ENCODE data around the gene SRSF9.

The SRSF9 gene

DNA sequence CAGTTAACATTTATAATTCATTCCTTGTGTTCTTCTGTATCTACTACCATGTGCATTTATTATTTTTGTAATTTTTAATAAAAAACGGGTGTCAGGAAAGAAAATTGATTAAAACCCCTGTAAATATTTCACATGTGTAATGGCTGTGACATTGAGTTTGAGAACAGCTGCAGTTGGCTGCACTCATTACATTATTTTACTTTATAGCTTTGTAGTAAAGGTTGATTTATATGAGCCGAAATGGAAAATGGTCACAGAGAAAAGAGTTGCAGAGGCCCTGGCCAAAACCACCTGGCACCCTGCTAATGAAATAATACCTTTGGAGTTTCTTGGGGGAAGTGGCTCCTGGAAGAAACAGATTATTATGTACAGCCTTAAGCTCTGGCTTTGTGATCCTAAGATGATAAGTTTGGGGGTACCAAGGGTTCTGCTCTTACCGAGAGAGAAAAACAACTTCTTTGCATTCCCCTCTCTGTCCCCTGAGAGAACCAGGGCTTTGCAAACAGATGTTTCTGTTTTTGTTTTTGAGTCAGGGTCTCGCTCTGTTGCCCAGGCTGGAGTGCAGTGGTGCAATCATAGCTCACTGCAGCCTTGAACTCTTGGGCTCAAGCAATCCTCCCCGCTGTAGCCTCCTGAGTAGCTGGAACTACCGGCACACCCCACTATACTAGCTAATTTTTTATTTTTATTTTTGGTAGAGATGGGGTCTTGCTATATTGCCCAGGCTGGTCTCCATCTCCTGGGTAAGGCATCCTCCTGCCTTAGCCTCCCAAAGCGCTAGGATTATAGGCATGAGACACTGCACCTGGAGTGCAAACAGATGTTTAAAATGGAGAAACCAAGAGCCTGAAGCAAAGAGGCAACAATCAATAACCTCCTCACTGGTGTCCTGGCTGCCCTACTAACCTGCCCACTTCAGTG, 16.7 kb upstream of the SRSF9 start:
- Histone ChIP-seq H4K20me1 (ENCODE audit: insufficient read depth, low read length) (no peaks in the 10 kb centered on the region), H3K79me2 (ENCODE audit: low read length) (no peaks in the 10 kb centered on the region), H3K9me3 (replicated peaks; ENCODE audit: insufficient read depth, low read length) (no peaks in the 10 kb centered on the region), H3K4me3 (ENCODE audit: low read length) (no peak overlapping the region), H3F3A (ENCODE audit: insufficient read depth, low read length) (no peaks in the 10 kb centered on the region), H3K27ac (ENCODE audit: low read length) (no peak overlapping the region), H3K36me3 (replicated peaks; ENCODE audit: insufficient read depth, low read length) (no peaks in the 10 kb centered on the region), H3K9me2 (replicated peaks; ENCODE audit: insufficient read depth, low read length) (no peaks in the 10 kb centered on the region), H3K27me3 (replicated peaks; ENCODE audit: insufficient read depth, low read length) (no peaks in the 10 kb centered on the region), H3K9ac (ENCODE audit: low read length) (no peak overlapping the region), H3K4me2 (ENCODE audit: low read depth, low read length) (no peak overlapping the region), H2AFZ (ENCODE audit: low read length) (no peak overlapping the region), H3K4me1 (ENCODE audit: low read length) (no peaks in the 10 kb centered on the region)
- no peak for TF ChIP-seq EZH2 (optimal IDR thresholded peaks at IDR 0.05; ENCODE audit: low read depth, low read length)
- no peak for TF ChIP-seq EZH2phosphoT487 (IDR thresholded peaks at IDR 0.05; ENCODE audit: low read length)
- no peak for DNase-seq

DNA sequence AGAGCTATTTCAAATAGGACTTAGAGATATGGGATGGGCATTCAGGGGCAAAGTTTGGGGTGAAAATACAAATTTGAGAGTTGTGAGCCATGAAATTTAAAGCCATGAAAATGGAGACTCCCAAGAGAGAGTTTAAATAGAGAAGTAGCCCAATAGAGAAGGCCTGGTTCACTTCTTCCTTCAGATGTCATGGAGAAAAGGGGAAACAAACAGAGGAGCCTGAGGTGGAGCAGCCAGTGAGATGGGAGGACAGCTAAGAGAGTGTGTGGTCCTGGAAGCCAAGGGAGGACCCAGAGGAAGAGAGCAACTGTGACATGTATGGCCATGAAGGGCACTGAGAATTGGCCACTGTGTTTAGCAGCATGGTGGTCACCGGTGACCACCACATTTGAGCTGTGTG, 14.1 kb upstream of the SRSF9 start:
- Histone ChIP-seq H3K9me3 (replicated peaks; ENCODE audit: insufficient read depth, low read length) (no peaks in the 10 kb centered on the region), H2AFZ (ENCODE audit: low read length) (no peak overlapping the region), H3K27ac (ENCODE audit: low read length) (no peak overlapping the region), H3K27me3 (replicated peaks; ENCODE audit: insufficient read depth, low read length) (no peaks in the 10 kb centered on the region), H3K4me1 (ENCODE audit: low read length) (no peaks in the 10 kb centered on the region), H3K9ac (ENCODE audit: low read length) (no peak overlapping the region), H3K9me2 (replicated peaks; ENCODE audit: insufficient read depth, low read length) (no peaks in the 10 kb centered on the region), H3K4me3 (ENCODE audit: low read length) (no peak overlapping the region), H3K4me2 (ENCODE audit: low read depth, low read length) (no peak overlapping the region), H3K79me2 (ENCODE audit: low read length) (no peaks in the 10 kb centered on the region), H3K36me3 (replicated peaks; ENCODE audit: insufficient read depth, low read length) (no peaks in the 10 kb centered on the region), H3F3A (ENCODE audit: insufficient read depth, low read length) (no peaks in the 10 kb centered on the region), H4K20me1 (ENCODE audit: insufficient read depth, low read length) (no peaks in the 10 kb centered on the region)
- TF ChIP-seq EZH2phosphoT487 (IDR thresholded peaks at IDR 0.05; ENCODE audit: low read length) (no peak), EZH2 (optimal IDR thresholded peaks at IDR 0.05; ENCODE audit: low read depth, low read length) (no peak)
- TF ChIP-seq, protein P1, sequence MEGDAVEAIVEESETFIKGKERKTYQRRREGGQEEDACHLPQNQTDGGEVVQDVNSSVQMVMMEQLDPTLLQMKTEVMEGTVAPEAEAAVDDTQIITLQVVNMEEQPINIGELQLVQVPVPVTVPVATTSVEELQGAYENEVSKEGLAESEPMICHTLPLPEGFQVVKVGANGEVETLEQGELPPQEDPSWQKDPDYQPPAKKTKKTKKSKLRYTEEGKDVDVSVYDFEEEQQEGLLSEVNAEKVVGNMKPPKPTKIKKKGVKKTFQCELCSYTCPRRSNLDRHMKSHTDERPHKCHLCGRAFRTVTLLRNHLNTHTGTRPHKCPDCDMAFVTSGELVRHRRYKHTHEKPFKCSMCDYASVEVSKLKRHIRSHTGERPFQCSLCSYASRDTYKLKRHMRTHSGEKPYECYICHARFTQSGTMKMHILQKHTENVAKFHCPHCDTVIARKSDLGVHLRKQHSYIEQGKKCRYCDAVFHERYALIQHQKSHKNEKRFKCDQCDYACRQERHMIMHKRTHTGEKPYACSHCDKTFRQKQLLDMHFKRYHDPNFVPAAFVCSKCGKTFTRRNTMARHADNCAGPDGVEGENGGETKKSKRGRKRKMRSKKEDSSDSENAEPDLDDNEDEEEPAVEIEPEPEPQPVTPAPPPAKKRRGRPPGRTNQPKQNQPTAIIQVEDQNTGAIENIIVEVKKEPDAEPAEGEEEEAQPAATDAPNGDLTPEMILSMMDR (IDR thresholded peaks at IDR 0.05; ENCODE audit: low read length) = no peak
- no peak for DNase-seq

DNA sequence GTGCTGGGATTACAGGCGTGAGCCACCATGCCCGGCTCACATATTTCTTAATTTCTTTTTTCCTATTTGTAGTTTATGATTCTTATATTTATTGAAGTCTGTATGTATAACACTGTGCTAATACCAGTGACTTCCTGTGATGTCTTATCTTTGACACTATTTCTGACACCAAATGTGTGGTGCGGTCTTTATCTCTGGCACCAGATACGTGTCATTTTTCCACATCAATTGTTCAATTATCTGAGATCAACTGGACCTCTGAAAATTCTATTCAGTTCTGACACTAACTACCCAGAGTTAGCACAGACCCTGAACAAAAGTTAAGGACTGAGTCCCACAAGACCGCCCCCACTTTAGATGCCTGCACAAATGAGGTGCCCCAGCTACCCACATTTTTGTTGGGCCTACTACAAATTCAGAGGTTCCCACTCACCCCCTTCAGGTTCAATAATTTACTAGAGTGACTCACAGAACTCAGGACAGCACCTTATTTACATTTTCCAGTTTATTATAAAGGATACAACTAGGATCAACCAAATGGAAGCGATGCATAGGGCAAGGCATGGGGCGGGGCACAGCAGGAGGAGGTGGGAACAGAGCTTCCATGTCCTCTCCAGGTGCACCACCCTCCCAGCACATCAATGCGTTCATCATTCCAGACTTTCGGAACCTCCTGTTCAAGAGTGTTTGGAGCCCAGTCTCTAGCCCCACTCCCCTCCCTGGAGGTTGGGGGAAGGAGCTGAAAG, 11.6 kb upstream of the SRSF9 start:
- H3K4me2 ChIP-seq (ENCODE audit: low read depth, low read length) = no peak overlapping the region
- no peak overlapping the region for H3K27ac ChIP-seq (ENCODE audit: low read length)

More for the DNA sequence above, 11.6 kb upstream of the SRSF9 start:
- no peaks in the 10 kb centered on the region for H3K27me3 ChIP-seq (replicated peaks; ENCODE audit: insufficient read depth, low read length)
- H3F3A ChIP-seq (ENCODE audit: insufficient read depth, low read length) = no peaks in the 10 kb centered on the region
- TF ChIP-seq EZH2 (optimal IDR thresholded peaks at IDR 0.05; ENCODE audit: low read depth, low read length) = no peak
- TF ChIP-seq EZH2phosphoT487 (IDR thresholded peaks at IDR 0.05; ENCODE audit: low read length) = no peak
- TF ChIP-seq, protein P1 (IDR thresholded peaks at IDR 0.05; ENCODE audit: low read length) = no peak
- H3K4me1 ChIP-seq (ENCODE audit: low read length) = no peaks in the 10 kb centered on the region
- no peak overlapping the region for H3K9ac ChIP-seq (ENCODE audit: low read length)
- H3K79me2 ChIP-seq (ENCODE audit: low read length) = no peaks in the 10 kb centered on the region
- H3K9me2 ChIP-seq (replicated peaks; ENCODE audit: insufficient read depth, low read length) = no peaks in the 10 kb centered on the region
- H2AFZ ChIP-seq (ENCODE audit: low read length) = no peak overlapping the region
- H3K36me3 ChIP-seq (replicated peaks; ENCODE audit: insufficient read depth, low read length) = no peaks in the 10 kb centered on the region
- no peaks in the 10 kb centered on the region for H3K9me3 ChIP-seq (replicated peaks; ENCODE audit: insufficient read depth, low read length)
- no peak overlapping the region for H3K4me3 ChIP-seq (ENCODE audit: low read length)
- no peaks in the 10 kb centered on the region for H4K20me1 ChIP-seq (ENCODE audit: insufficient read depth, low read length)
- no peak for DNase-seq
